HCEC 1CT (cell line): ENCODE measurements around the gene APC.
"Not testable (repeated sequence)": the region's sequence is repeated elsewhere in the genome, so short reads cannot be mapped to it uniquely, and the experiment has no call there.

Experiments
- DNase-seq: peaks from one replicate; pipeline ENCODE4 v3.0.0-alpha.2; 2017

The APC gene

DNA sequence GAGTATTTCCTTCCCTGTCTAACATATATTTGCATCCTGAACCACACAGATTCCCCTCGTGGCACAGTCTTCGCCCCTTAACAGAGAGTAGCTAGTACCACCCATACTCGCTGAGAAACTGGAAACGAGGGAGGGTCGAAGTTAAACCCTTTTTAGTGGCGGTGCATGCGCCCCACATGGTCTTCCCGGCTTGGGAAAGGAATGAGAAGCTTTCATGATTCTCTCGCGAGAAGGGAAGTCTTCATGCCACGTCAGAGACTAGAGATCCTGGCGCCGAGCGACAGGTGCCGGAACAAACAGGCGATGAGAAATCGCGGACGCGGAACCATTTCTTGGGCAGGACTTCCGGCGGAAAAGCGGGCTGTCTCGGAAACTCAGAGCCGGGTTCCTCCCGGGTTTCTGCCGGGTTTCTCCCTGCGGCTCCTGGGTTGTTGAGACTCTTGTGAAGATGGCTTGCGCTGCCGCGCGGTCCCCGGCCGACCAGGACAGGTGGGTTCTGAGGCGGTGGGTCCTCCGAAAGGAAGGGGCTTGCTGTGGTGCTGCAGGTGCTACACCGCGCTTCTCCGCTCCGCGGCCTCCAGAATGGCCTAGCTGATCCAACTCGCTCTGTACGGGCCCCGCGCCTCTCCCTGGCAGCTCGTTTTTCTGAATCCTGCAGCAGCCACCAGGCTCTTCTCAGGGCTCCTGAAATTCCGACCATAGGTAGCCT lies 123.4 kb downstream of the APC start, which contains the start of gene SRP19:
TSS of gene SRP19 (plus strand) at position 359 of the 709 bp plus-strand sequence. CDS start at position 449, 90 bp downstream.
- DNase-seq = peak; percentile 98

DNA sequence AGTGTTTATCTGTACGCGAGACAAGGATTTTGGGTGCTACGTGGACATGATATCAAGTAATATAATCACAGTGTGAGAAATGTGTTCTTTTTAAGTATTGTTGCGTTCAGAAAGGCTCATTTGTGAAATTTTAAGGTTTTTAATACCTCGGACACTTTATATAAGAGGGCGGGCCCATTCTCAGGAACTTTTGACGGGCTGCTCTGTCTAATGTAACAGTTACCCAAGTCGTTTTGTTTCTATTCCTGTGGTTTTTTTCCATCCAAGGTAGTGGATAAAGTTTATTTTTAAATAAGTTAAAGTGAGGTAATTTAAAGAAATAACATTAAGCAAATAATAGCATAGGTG lies 123.9 kb downstream of the APC start:
- DNase-seq = no peak

GRCh38 chr5:112862085-112862484 lies 124.4 kb downstream of the APC start:
- no peak for DNase-seq

GRCh38 chr5:112863549-112863948 lies 125.9 kb downstream of the APC start:
- no peak for DNase-seq

DNA sequence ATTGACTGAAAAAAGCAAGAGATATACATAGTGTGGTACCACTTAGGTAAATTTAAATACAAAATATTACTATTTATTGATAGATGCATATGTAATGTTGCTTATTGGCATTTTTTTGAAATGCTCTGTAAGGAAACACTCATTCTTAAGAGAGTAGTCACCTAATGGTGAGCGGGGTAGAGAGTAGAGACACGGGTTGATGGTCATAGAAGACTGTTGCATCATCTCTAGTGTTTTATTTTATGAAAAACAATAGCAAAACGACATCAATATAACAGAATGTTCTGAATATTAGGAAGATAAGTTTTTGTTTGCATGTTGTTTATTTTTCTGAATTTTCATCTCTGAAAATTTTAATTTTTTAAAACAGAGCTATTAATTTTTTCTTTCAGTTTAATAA lies 127.4 kb downstream of the APC start:
- no peak for DNase-seq

DNA sequence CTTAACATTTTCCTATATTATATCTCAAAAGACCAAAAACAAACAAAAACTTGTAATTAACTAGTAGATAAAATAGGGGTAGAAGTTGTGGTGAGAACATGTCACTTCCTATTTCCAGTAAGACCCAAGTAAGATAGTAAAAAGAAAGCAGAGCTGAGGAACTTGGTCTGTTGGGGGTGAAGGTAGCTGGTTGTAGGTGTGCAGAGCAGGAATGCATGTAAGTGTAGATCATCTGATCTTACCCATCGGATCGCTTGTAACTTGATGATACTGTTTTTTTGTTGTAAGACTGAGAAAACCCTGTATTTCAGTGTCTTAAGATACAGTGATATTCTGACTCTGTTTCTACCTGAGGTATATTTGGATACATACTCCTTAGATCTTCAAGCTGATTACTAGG lies 129.1 kb downstream of the APC start:
- no peak for DNase-seq

DNA sequence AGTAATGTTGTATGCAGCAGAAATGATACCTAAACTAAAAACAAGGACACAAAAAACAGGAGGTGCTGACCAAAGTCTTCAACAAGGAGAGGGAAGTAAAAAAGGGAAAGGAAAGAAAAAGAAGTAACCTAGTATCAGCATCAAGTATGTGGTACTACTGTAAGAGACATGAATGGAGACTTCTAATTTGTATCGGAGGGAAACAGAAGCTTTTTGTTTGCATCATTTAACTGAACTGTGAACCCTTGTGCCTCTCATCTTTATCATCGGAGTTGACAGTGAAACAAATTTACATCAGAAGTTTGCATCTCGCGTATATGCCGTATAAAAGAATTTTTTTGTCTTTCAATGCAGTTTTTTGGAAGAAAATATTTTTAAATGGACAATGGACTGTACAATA lies 129.7 kb downstream of the APC start:
- no peak for DNase-seq

DNA sequence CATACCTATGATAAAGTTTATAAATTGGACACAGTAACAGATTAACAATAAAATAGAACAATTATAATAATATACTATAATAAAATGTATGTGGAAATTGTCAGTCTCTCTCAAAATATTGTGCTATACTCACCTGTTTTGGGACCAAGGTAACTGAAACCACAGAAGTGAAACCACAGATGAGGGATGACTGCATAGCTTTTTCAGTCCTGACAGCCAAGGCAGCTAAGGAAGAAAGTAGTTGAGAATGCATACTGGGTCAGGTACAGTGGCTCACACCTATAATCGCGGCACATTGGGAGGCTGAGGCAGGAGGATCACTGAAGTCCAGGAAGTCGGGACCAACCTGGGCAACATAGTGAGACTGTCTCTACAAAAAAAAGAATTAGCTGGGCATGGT lies 132.3 kb downstream of the APC start:
- no peak for DNase-seq

GRCh38 chr5:112870966-112871365 lies 133.3 kb downstream of the APC start:
- DNase-seq = no peak

DNA sequence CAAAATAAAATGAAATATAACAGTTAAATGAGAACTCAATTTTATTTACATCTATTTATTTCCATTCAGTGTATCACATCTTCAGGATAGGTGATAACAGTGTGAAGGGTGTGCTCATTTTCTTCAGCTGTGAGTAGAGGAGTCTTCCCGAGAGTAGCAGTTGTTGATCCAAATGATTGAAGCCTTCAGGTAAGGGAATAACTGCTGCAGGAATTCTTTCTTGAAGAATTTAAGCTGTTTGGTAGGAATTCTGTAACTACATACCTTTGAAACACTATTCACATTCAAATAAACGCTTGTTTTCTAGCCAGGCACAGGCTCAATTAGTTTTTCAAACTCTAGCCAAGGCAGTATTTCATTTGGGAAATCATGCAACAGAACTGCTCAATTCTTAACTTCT lies 138.7 kb downstream of the APC start:
- no peak for DNase-seq

DNA sequence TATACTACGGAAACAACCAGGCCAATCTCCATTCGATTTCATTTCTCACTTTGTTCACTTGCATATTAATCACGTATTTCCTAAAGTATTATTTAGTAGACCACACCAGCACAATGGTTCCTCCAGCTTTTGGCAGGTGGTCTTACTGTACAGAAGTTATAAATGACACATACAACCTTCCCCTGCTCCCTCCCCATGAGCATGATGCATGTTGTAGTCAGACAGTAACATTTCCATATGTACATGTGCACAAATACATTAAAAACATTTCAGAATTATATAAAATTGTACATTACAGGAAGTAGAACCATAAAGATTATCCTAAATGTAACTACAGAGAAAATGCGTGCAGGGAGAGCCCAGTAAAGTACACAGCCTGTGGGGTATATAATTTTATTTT lies 140.4 kb downstream of the APC start:
- DNase-seq = no peak

GRCh38 chr5:112878760-112879159 lies 141.1 kb downstream of the APC start:
- no peak for DNase-seq

GRCh38 chr5:112880219-112880964 lies 142.7 kb downstream of the APC start:
- no peak for DNase-seq

- DNase-seq = no peak
Observed at GRCh38 chr5:112883192-112883591, 145.5 kb downstream of the APC start.

DNA sequence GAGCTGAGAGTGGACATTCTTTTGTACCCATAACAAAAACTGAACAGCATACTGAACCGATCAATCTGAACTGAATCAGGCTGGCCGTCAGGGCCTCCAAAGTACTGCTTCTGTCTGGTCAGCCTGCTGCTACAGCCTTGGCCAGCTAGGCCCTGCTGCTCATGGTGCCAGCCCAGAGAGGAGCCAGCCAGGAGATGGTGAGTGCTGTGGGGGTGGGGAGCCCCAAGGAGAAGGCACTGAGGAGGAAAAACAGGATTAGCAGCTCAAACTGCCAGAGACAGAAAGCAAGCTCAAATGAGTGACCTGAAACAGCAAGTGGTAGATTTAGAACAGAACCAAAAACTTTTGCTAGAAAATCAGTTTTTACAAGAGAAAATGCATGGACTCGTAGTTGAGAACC lies 147.3 kb downstream of the APC start:
- DNase-seq = no peak

DNA sequence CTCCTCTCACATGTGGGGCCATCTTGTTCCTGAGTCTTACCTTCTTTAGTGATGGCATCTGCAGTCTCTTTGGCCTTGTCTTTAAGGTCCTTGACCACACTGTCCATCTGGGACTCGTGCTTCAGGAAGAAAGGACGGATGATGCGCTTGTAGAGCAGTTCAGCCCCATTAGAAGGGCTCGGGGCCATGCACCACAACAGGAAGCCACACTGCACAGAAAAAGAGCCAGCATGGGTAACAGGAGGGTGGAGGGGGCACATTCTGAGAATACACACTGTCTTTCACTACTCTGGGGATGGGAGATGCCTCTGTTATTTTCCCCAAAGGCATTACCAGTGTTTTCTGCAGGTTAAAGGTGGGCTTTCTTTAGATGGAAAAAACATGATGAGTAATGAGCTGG lies 149.3 kb downstream of the APC start:
- no peak for DNase-seq

DNA sequence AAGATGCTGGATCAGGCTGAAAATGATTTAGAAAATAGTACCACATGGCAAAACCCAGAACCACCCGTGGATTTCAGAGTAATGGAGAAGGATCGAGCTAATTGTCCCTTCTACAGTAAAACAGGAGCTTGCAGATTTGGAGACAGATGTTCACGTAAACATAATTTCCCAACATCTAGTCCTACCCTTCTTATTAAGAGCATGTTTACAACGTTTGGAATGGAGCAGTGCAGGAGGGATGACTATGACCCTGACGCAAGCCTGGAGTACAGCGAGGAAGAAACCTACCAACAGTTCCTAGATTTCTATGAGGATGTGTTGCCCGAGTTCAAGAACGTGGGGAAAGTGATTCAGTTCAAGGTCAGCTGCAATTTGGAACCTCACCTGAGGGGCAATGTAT lies 154.4 kb downstream of the APC start:
- DNase-seq = not testable (repeated sequence)

DNA sequence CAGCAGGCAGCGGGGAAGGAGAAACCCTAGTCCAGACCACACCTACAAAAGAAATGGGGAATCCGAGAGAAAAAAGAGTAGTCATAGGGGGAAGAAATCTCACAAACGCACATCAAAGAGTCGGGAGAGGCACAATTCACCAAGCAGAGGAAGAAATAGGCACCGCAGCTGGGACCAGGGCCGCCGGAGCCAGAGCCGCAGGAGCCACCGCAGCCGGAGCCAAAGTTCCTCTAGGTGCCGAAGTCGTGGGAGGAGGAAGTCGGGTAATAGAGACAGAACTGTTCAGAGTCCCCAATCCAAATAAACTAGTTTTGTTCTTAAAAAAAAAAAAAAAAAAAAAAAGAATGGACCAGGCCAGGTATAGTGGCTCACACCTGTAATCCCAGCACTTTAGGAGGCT lies 155.1 kb downstream of the APC start:
- DNase-seq = no peak

DNA sequence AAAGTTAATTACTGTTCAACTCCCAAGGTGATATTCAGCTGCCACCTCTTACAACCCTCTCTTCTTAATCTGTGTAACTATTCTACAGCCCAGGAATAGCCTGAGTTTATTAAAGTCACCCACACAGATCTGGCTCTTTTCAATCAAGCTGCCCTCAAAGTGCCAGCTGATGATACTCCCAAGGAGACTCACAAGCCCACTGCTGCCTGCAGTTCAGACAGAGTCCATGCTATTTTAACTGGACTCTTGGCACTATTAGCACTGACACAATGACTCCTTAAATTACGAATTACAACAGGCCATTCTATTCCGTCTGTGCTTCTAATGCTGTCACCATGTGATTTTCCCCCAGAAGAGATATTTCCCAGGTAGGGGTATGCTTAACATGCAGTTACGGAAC lies 158.0 kb downstream of the APC start:
- no peak for DNase-seq
